OCI-LY1 (cell line): Measurements from ENCODE around the gene RCE1.

Source experiments
- H2AFZ ChIP-seq: fragments of 200-600 bp; sonication (generic), shearing (Covaris generic); 2 replicates; pipeline ENCODE4 v1.6.0; 2014; ENCODE audit warnings: antibody characterized with exemption, mild to moderate bottlenecking, low read length
- H3F3A ChIP-seq: fragments of 200-600 bp; sonication (generic), shearing (Covaris generic); 2 replicates; pipeline ENCODE4 v1.6.0; 2014; ENCODE audit warnings: mild to moderate bottlenecking, antibody characterized with exemption, low read length, moderate library complexity; ENCODE audit not compliant: insufficient read depth
- H3K27ac ChIP-seq: fragments of 200-600 bp; sonication (generic); 2 replicates; pipeline ENCODE4 v1.5.1; 2014; ENCODE audit warnings: low read length, mixed run types, mild to moderate bottlenecking, low read depth; ENCODE audit not compliant: poor library complexity, severe bottlenecking
- H3K27me3 ChIP-seq: fragments of 200-600 bp; sonication (generic); 2 replicates; pipeline ENCODE4 v1.6.0; 2014; ENCODE audit warnings: antibody characterized with exemption, mild to moderate bottlenecking, low read length, moderate library complexity; ENCODE audit not compliant: insufficient read depth
- H3K36me3 ChIP-seq: fragments of 200-600 bp; sonication (generic); 2 replicates; pipeline ENCODE4 v1.6.1; 2014; ENCODE audit warnings: mild to moderate bottlenecking, antibody characterized with exemption, low read length, moderate library complexity, mixed read lengths; ENCODE audit not compliant: insufficient read depth
- H3K4me1 ChIP-seq: fragments of 200-600 bp; sonication (generic); 2 replicates; pipeline ENCODE4 v1.5.1; 2014; ENCODE audit warnings: mild to moderate bottlenecking, low read length, moderate library complexity; ENCODE audit not compliant: insufficient read depth, severe bottlenecking
- H3K4me2 ChIP-seq: fragments of 200-600 bp; sonication (generic), shearing (Covaris generic); 2 replicates; pipeline ENCODE4 v1.6.1; 2014; ENCODE audit warnings: low read length
- H3K4me3 ChIP-seq: fragments of 200-600 bp; sonication (generic); 2 replicates; pipeline ENCODE4 v1.5.1; 2014; ENCODE audit warnings: low read length, low read depth, mild to moderate bottlenecking, mixed read lengths; ENCODE audit not compliant: poor library complexity, severe bottlenecking
- H3K79me2 ChIP-seq: fragments of 200-600 bp; shearing (Covaris generic); 2 replicates; pipeline ENCODE4 v1.6.1; 2016; ENCODE audit warnings: mixed run types, low read length, mixed read lengths; ENCODE audit not compliant: insufficient read depth
- H3K9ac ChIP-seq: fragments of 200-600 bp; sonication (generic), shearing (Covaris generic); 2 replicates; pipeline ENCODE4 v1.6.1; 2014; ENCODE audit warnings: mild to moderate bottlenecking, low read length, mixed read lengths
- H3K9me2 ChIP-seq: fragments of 200-600 bp; sonication (generic), shearing (Covaris generic); 2 replicates; pipeline ENCODE4 v1.6.1; 2014; ENCODE audit warnings: low read depth, mild to moderate bottlenecking, low read length, mixed read lengths
- H3K9me3 ChIP-seq: fragments of 200-600 bp; shearing (Covaris generic); 2 replicates; pipeline ENCODE4 v1.6.1; 2014; ENCODE audit warnings: low read length, mixed read lengths
- H4K20me1 ChIP-seq: fragments of 200-600 bp; sonication (generic), shearing (Covaris generic); 2 replicates; pipeline ENCODE4 v1.6.0; 2016; ENCODE audit warnings: mild to moderate bottlenecking, low read length; ENCODE audit not compliant: insufficient read depth
- EZH2 ChIP-seq: fragments of 200-600 bp; sonication (generic), shearing (Covaris generic); IDR thresholded peaks from 2 replicates; pipeline ENCODE4 v1.8.0; 2017; ENCODE audit warnings: borderline replicate concordance, mixed run types, mild to moderate bottlenecking, antibody characterized with exemption, low read length, moderate library complexity, mixed read lengths
- TF ChIP-seq, protein P1 (sequence below): fragments of 200-600 bp; sonication (generic), shearing (Covaris generic); IDR thresholded peaks from 2 replicates; pipeline ENCODE4 v1.5.1; 2017; ENCODE audit warnings: mild to moderate bottlenecking, antibody characterized with exemption, low read length, moderate library complexity, mixed read lengths

The RCE1 gene

DNA sequence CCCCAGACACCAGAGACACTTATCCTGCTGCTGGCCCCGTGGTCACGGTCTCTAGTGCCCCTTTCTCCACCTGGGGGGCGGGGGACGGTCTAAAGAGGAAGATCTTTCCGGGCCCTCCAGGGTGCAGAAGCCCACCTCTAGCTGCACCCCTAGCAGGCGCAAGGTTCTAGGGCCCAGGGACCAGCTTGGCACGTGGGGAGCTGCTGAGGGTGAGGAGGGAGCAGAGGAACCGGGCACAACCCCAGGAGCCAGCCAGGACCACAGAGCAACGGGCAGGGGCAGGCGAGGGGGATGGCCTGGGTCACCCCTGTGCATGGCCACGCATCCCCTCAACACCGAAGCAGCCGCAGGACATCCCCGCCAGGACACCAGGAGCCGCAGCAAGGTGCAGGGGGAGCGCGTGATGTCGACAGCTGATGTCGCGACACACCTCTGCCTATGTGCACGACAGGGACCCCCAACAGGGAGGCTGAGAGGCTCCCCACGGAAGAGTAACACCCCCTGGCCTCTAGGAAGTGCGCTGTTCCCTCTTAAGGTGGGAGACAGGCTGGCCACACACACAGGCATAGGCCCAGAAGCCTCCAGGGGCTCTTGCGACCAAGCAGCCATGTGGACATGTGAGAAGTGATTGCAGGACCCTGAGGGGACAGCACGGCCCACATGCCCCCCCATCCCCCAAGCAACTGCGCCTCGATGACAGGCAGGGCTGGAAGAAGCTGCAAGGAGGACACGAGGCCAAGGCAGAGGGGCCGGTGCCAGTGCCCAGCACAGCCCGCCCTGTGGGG is 18.7 kb downstream of the RCE1 start:
- Histone ChIP-seq H2AFZ (no peak overlapping the region), H3K27ac (no peak overlapping the region), H3F3A (no peaks in the 10 kb centered on the region), H3K36me3 (no peaks in the 10 kb centered on the region), H4K20me1 (no peaks in the 10 kb centered on the region), H3K4me3 (no peak overlapping the region), H3K9me2 (no peaks in the 10 kb centered on the region), H3K4me2 (no peak overlapping the region), H3K4me1 (peaks cover 9% of the 10 kb centered on the region), H3K79me2 (no peaks in the 10 kb centered on the region), H3K9ac (no peak overlapping the region), H3K9me3 (no peaks in the 10 kb centered on the region), H3K27me3 (peaks cover 16% of the 10 kb centered on the region)
- TF ChIP-seq, protein P1, sequence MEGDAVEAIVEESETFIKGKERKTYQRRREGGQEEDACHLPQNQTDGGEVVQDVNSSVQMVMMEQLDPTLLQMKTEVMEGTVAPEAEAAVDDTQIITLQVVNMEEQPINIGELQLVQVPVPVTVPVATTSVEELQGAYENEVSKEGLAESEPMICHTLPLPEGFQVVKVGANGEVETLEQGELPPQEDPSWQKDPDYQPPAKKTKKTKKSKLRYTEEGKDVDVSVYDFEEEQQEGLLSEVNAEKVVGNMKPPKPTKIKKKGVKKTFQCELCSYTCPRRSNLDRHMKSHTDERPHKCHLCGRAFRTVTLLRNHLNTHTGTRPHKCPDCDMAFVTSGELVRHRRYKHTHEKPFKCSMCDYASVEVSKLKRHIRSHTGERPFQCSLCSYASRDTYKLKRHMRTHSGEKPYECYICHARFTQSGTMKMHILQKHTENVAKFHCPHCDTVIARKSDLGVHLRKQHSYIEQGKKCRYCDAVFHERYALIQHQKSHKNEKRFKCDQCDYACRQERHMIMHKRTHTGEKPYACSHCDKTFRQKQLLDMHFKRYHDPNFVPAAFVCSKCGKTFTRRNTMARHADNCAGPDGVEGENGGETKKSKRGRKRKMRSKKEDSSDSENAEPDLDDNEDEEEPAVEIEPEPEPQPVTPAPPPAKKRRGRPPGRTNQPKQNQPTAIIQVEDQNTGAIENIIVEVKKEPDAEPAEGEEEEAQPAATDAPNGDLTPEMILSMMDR, result no peak
- TF ChIP-seq EZH2, result no peak

DNA sequence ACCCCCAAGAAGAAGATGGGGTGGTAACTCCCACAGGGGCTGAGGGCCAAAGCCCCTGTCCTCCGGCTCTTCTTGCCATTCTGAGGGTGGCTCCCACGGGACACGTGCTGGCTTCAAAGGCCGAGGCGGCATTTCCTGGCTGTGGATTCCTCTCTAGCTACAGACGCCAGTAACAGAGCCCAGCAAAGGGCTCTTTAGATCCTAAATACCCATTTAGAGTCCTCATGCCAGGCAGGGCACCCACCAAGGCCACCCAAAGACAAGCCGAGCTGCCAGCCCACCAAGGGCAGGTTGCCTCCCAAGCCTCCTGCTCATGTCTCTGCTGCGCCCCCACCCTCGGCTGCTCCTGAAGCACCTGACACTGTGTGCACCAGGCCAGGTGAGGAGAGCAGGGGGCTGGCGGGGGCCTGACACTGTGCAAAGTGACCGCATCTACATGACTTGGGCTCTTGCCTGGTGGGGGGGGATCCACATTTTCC is 19.4 kb downstream of the RCE1 start:
- TF ChIP-seq, protein P1, result no peak
- TF ChIP-seq EZH2, result no peak
- H3F3A ChIP-seq, result no peaks in the 10 kb centered on the region
- H2AFZ ChIP-seq, result no peak overlapping the region
- H3K4me2 ChIP-seq, result no peak overlapping the region
- no peaks in the 10 kb centered on the region for H3K36me3 ChIP-seq
- H3K9me3 ChIP-seq, result no peaks in the 10 kb centered on the region
- no peak overlapping the region for H3K27ac ChIP-seq
- no peaks in the 10 kb centered on the region for H3K79me2 ChIP-seq
- peaks cover 9% of the 10 kb centered on the region for H3K4me1 ChIP-seq
- H3K9ac ChIP-seq, result no peak overlapping the region
- H3K27me3 ChIP-seq, result peaks cover 14% of the 10 kb centered on the region
- H3K9me2 ChIP-seq, result no peaks in the 10 kb centered on the region
- H3K4me3 ChIP-seq, result no peak overlapping the region
- H4K20me1 ChIP-seq, result no peaks in the 10 kb centered on the region

DNA sequence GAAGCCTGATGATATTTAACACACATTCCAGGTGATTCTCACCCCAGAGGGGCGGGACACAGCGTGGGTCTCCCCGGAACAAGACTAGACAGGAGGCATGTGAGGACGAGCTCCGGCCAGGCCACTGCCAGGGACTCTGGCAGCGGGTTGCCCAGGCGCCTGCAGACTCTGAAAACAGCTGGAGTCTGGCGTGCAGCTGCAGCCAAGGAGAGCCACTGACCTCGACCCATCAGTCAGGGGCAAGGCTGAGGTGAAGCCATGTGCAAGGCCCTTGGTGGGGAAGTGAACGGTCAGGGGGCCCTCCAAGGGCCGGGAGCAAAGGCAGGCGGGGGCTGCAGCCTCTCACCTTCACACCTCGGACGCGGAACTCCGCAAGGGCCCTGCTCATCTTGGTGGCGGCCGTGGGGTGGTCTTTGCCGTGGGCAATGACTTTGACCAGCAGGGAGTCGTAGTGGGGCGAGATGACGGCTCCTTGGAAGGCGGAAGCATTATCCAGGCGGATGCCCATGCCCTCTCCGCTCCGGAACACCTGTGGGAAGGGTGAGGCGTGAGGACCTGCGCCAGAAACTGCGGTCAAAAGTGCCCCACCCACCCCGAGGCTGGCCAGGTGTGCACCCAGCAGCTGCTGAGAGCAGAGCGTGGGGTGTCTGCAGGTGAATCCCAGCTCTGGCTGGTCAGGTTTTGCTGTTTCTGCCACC is 20.3 kb downstream of the RCE1 start:
- TF ChIP-seq, protein P1, result no peak
- TF ChIP-seq EZH2, result no peak
- H3K27me3 ChIP-seq, result peaks cover 10% of the 10 kb centered on the region

More for the DNA sequence above, 20.3 kb downstream of the RCE1 start:
- no peaks in the 10 kb centered on the region for H3K9me3 ChIP-seq
- no peak overlapping the region for H3K4me2 ChIP-seq
- H3K36me3 ChIP-seq, result no peaks in the 10 kb centered on the region
- H3K9me2 ChIP-seq, result no peaks in the 10 kb centered on the region
- H3F3A ChIP-seq, result no peaks in the 10 kb centered on the region
- H4K20me1 ChIP-seq, result no peaks in the 10 kb centered on the region
- peaks cover 12% of the 10 kb centered on the region for H3K4me1 ChIP-seq
- H3K9ac ChIP-seq, result no peak overlapping the region
- no peaks in the 10 kb centered on the region for H3K79me2 ChIP-seq
- H2AFZ ChIP-seq, result no peak overlapping the region
- no peak overlapping the region for H3K4me3 ChIP-seq
- H3K27ac ChIP-seq, result no peak overlapping the region
